Activated naive CD4-positive, alpha-beta T cell treated with anti-CD3 and anti-CD28 coated beads for 36 hours (primary cell): ENCODE results near the gene ERCC2. TPM values are rescaled to one million over a fixed set of nuclear protein-coding genes. Genes with fewer than 3 reads are reported as not detected.
"Not testable (repeated sequence)": the region's sequence is repeated elsewhere in the genome, so short reads cannot be mapped to it uniquely, and the experiment has no call there.

ENCODE experiments used
- CTCF ChIA-PET: fragments of 350-600 bp; sonication (Branson Sonifier 250); formaldehyde crosslinking; loops from one replicate; lab custom pipeline; 2021; ENCODE audit warnings: antibody characterized with exemption; lab: Charles Lee
- DNase-seq: peaks from one replicate; pipeline ENCODE4 v3.0.0-alpha.2; 2020
- H3K27ac Mint-ChIP-seq: one replicate; pipeline ENCODE4 v1.8.0; 2021; ENCODE audit warnings: mild to moderate bottlenecking, mixed read lengths
- H3K27me3 Mint-ChIP-seq: one replicate; pipeline ENCODE4 v1.8.0; 2021; ENCODE audit warnings: low read depth, mixed read lengths
- H3K36me3 Mint-ChIP-seq: one replicate; pipeline ENCODE4 v1.8.0; 2021; ENCODE audit warnings: low read depth, mixed read lengths
- H3K4me1 Mint-ChIP-seq: one replicate; pipeline ENCODE4 v1.8.0; 2021; ENCODE audit warnings: low read depth, mixed read lengths
- H3K4me3 Mint-ChIP-seq: one replicate; pipeline ENCODE4 v1.8.0; 2021; ENCODE audit warnings: mild to moderate bottlenecking, moderate library complexity, mixed read lengths
- H3K9me3 Mint-ChIP-seq: one replicate; pipeline ENCODE4 v1.8.0; 2021; ENCODE audit warnings: mixed read lengths
- intact Hi-C: fragments of 100-400 bp; cut with micrococcal nuclease; formaldehyde crosslinking; loops from one replicate; pipeline ENCODE4 v1.15.1; 2023
- total RNA-seq, 2 experiments: library from RNA; stranded (reverse); gene quantifications; one replicate each; pipeline ENCODE4 v1.2.3, GENCODE V29; 2021

ERCC2 gene
- total RNA-seq, 2 experiments from 2014 or later, result 20.6 to 22.9 TPM

GRCh38 chr19:45320997-45321775 lies 49.2 kb downstream of the ERCC2 start:
- no peaks in the 10 kb centered on the region for H3K4me1 Mint-ChIP-seq
- H3K9me3 Mint-ChIP-seq, result no peaks in the 10 kb centered on the region
- CTCF ChIA-PET, result interaction anchor here (0.5 kb wide), 1 partner anchor 234 kb away, joined by 3 read pairs; no protein-coding TSS in a partner anchor
- peaks cover 40% of the 10 kb centered on the region for H3K27me3 Mint-ChIP-seq
- intact Hi-C loops, result no loop called here
- DNase-seq, result no peak
- no peak overlapping the region for H3K4me3 Mint-ChIP-seq
- no peaks in the 10 kb centered on the region for H3K36me3 Mint-ChIP-seq
- no peak overlapping the region for H3K27ac Mint-ChIP-seq

- Mint-ChIP-seq H3K4me1 (no peaks in the 10 kb centered on the region), H3K9me3 (no peaks in the 10 kb centered on the region), H3K36me3 (no peaks in the 10 kb centered on the region), H3K27me3 (peaks cover 24% of the 10 kb centered on the region), H3K4me3 (no peak overlapping the region), H3K27ac (no peak overlapping the region)
- DNase-seq, result no peak
- CTCF ChIA-PET, result no interaction called here
- intact Hi-C loops, result no loop called here
Measured at GRCh38 chr19:45315304-45315703, 55.1 kb downstream of the ERCC2 start.

DNA sequence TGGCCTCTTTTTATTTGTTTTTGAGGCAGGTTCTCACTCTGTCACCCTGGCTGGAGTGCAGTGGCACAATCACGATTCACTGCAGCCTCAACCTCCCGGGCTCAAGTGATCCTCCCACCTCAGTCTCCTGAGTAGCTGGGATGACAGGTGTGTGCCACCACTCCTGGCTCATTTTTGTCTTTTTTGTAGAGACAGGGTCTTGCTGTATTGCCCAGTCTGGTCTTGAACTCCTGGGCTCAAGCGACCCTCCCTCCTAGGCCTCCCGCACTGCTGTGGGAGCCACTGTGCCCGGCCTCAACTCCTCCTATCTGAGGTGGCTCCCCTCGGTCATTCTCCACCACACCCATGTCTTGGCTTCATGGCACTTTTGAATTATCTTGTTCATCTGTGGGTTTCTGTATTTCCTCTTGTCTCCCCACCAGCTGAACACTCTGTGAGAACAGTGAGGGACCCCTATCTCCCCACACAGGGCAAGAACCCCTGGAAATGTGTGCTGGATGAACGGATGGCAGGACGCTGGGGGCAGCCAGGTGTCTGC lies 55.6 kb downstream of the ERCC2 start:
- Mint-ChIP-seq H3K36me3 (no peaks in the 10 kb centered on the region), H3K27ac (no peak overlapping the region), H3K4me1 (no peaks in the 10 kb centered on the region), H3K27me3 (peaks cover 24% of the 10 kb centered on the region), H3K4me3 (no peak overlapping the region), H3K9me3 (no peaks in the 10 kb centered on the region)
- no peak for DNase-seq
- intact Hi-C loops, result no loop called here
- CTCF ChIA-PET, result no interaction called here

DNA sequence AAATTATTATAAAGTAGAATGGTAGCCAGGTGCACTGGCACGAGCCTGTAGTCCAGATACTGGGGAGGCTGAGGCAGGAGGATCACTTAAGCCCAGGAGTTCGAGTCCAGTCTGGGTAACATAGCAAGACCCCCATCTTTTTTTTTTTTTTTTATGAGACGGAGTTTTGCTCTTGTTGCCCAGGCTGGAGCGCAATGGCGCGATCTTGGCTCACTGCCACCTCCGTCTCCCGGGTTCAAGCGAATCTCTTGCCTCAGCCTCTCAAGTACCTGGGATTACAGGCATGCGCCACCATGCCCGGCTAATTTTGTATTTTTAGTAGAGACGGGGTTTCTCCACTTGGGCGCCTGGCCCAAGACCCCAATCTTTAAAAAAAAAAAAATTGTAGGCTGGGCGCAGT lies 58.1 kb downstream of the ERCC2 start:
- H3K36me3 Mint-ChIP-seq, DNase-seq, CTCF ChIA-PET, H3K4me1 Mint-ChIP-seq, H3K9me3 Mint-ChIP-seq, intact Hi-C loops, H3K27ac Mint-ChIP-seq, H3K4me3 Mint-ChIP-seq: not testable (repeated sequence)
- H3K27me3 Mint-ChIP-seq, result peaks cover 15% of the 10 kb centered on the region

DNA sequence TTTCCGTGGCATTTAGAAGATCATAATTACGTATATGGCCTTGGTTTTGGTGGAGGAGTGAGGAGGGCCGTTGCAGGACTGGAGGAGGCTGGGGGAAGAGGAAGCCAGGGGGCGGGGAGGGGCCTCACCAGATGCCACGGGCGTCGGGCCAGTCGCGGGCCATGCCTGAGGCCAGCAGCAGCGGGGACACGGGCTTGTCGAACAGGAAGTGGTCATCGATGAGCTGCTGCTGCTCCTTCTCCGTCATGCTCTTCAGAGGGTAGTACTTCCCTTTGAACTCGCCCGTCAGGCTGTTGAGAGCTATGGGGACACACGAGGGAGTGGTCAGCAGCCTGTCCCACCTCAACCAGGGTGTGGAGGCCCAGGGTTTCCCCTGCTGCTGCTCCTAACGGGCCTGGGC lies 58.8 kb downstream of the ERCC2 start:
- Mint-ChIP-seq H3K4me3 (no peak overlapping the region), H3K36me3 (no peaks in the 10 kb centered on the region), H3K27ac (no peak overlapping the region), H3K9me3 (no peaks in the 10 kb centered on the region), H3K27me3 (peaks cover 10% of the 10 kb centered on the region), H3K4me1 (no peaks in the 10 kb centered on the region)
- CTCF ChIA-PET, result no interaction called here
- DNase-seq, result no peak
- intact Hi-C loops, result no loop called here

- H3K4me3 Mint-ChIP-seq, DNase-seq, H3K36me3 Mint-ChIP-seq, H3K27ac Mint-ChIP-seq, H3K27me3 Mint-ChIP-seq, H3K4me1 Mint-ChIP-seq, intact Hi-C loops, CTCF ChIA-PET, H3K9me3 Mint-ChIP-seq: not testable (repeated sequence)
Measured at GRCh38 chr19:45309322-45309721, 61.1 kb downstream of the ERCC2 start.

DNA sequence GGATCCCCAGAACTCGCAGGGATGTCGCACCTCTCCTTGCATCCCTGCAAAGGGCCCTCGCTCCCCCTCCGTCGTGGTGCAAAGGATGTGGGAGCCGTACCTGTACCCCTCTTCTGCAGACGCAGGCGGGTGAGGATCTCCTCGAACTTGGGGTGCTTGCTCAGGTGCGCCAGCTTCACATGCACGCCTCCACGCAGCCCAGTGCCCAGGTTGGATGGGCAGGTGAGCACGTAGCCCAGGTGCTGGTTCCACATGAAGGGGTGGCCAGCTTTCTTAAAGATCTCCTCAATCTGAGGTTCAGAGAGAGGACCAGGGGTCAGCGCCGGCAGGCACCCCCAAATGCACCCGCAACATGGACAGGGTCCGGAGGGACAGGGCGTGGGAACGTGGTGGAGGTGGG lies 63.0 kb downstream of the ERCC2 start:
- CTCF ChIA-PET, result interaction anchor here (0.6 kb wide), 1 partner anchor 1776 kb away, joined by 5 read pairs; no protein-coding TSS in a partner anchor
- Mint-ChIP-seq H3K36me3 (no peaks in the 10 kb centered on the region), H3K4me1 (no peaks in the 10 kb centered on the region), H3K9me3 (peaks cover 4% of the 10 kb centered on the region), H3K4me3 (no peak overlapping the region), H3K27ac (no peak overlapping the region), H3K27me3 (peaks cover 5% of the 10 kb centered on the region)
- intact Hi-C loops, result no loop called here
- no peak for DNase-seq

DNA sequence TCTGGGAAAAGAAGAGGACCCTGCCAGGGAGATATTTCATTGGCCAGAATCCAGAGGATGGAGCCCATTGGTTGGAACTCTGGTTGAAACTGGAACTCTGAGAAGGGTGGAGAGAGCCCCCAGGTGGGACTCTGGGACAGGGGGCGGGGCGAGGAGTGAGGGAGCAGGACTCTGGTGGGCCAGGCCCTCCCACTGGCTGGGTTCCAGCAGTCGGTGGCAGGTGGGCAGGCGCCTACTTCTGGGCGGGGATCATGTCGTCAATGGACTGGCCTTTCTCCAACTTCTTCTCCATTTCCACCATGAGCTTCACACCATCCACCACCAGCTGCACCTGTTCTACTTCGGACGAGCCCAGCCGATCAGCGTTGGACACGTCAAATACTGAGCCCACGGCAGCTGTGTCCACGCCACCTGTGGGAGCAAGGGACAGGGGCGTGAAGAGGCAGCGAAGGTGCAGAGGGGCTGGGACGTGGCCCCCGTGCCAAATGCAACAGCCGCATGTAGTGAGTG lies 63.8 kb downstream of the ERCC2 start:
- peaks cover 3% of the 10 kb centered on the region for H3K27me3 Mint-ChIP-seq
- intact Hi-C loops, result no loop called here
- CTCF ChIA-PET, result interaction anchor here (0.6 kb wide), 1 partner anchor 1775 kb away, joined by 5 read pairs; no protein-coding TSS in a partner anchor
- H3K4me3 Mint-ChIP-seq, result no peak overlapping the region
- no peaks in the 10 kb centered on the region for H3K36me3 Mint-ChIP-seq
- peaks cover 4% of the 10 kb centered on the region for H3K9me3 Mint-ChIP-seq
- no peak overlapping the region for H3K27ac Mint-ChIP-seq
- no peak for DNase-seq
- H3K4me1 Mint-ChIP-seq, result no peaks in the 10 kb centered on the region

DNA sequence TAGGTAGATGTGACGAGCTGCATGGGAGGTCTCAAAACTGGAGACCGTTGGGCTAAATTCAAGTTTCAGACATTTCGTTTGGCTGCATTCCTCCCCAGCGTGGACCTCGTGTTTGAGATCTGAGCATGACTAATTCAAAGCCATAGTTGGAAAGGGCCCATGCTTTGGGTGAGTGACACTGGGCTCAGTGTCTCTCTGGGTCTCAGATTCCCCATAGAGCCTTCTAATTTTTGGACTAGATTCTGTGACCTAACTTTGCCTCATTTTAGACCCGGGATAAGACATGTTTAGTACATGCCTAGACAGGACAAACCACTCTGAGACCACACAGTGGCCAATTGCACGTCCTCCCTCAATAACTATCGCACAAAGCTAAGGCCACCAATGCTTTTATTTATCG lies 64.3 kb downstream of the ERCC2 start:
- intact Hi-C loops, result no loop called here
- H3K4me3 Mint-ChIP-seq, result no peak overlapping the region
- no peak for DNase-seq
- H3K4me1 Mint-ChIP-seq, result no peaks in the 10 kb centered on the region
- H3K27ac Mint-ChIP-seq, result no peak overlapping the region
- H3K36me3 Mint-ChIP-seq, result no peaks in the 10 kb centered on the region
- H3K9me3 Mint-ChIP-seq, result peaks cover 4% of the 10 kb centered on the region
- CTCF ChIA-PET, result interaction anchor here (0.6 to 1.0 kb wide), 2 partner anchors 119 to 1197 kb away, joined by 3 read pairs; no protein-coding TSS in a partner anchor
- no peaks in the 10 kb centered on the region for H3K27me3 Mint-ChIP-seq

- H3K27ac Mint-ChIP-seq, result no peak overlapping the region
- DNase-seq, result no peak
- H3K9me3 Mint-ChIP-seq, result peaks cover 4% of the 10 kb centered on the region
- no peak overlapping the region for H3K4me3 Mint-ChIP-seq
- intact Hi-C loops, result no loop called here
- no peaks in the 10 kb centered on the region for H3K36me3 Mint-ChIP-seq
- CTCF ChIA-PET, result interaction anchor here (0.6 to 1.0 kb wide), 2 partner anchors 118 to 1197 kb away, joined by 3 read pairs; no protein-coding TSS in a partner anchor
- H3K4me1 Mint-ChIP-seq, result no peaks in the 10 kb centered on the region
- H3K27me3 Mint-ChIP-seq, result no peaks in the 10 kb centered on the region
Measured at GRCh38 chr19:45305421-45305820, 65.0 kb downstream of the ERCC2 start.

GRCh38 chr19:45305007-45305406 lies 65.4 kb downstream of the ERCC2 start:
- CTCF ChIA-PET, result interaction anchor here (1.0 kb wide), 1 partner anchor 118 kb away, joined by 3 read pairs; no protein-coding TSS in a partner anchor
- Mint-ChIP-seq H3K4me3 (no peak overlapping the region), H3K27ac (no peak overlapping the region), H3K27me3 (no peaks in the 10 kb centered on the region), H3K36me3 (peaks cover 2% of the 10 kb centered on the region), H3K4me1 (no peaks in the 10 kb centered on the region), H3K9me3 (peaks cover 4% of the 10 kb centered on the region)
- intact Hi-C loops, result no loop called here
- DNase-seq, result no peak

DNA sequence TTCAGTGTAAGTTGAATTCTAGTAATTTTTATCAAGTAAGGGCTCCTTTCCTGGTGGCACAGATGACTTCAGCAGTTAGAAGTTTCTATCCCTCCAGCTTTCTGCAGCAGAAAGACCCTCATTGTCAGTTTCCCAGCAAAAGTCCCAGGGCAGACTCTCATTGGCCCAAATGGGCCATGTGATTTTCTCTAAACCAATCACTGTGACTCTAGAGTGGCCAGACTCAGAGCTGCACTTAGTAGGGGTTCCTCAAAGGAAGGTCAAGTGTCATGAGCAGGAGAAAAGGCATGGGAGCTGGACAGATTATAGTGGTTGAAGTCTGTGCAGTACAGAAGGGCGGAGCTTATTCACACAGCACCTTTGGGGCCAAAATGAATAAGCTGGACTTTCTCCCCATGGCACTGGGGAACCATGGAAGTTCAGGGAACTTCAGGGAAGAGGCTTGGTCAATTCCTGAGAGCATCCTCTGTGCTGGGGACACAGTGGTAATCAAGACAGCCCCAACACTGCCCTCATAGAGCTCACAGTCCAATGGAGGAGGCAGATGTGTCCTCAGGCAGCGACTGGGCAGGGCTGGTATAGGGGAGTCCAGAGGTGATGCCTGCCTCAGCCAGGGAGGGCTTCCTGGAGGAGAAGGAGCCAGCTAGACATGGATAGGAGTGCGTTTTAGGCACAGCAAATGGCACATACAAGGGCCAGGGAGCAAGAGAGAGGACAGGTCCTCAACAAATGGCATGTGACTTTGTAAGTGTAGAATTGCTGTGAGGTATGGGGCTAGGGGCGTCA lies 66.0 kb downstream of the ERCC2 start:
- Mint-ChIP-seq H3K27me3 (no peaks in the 10 kb centered on the region), H3K4me1 (no peaks in the 10 kb centered on the region), H3K9me3 (peaks cover 4% of the 10 kb centered on the region), H3K4me3 (no peak overlapping the region), H3K27ac (no peak overlapping the region), H3K36me3 (peaks cover 2% of the 10 kb centered on the region)
- CTCF ChIA-PET, result no interaction called here
- no peak for DNase-seq
- intact Hi-C loops, result no loop called here
